ENCODE measurements around the gene C1QTNF1.

C1QTNF1 gene

DNA sequence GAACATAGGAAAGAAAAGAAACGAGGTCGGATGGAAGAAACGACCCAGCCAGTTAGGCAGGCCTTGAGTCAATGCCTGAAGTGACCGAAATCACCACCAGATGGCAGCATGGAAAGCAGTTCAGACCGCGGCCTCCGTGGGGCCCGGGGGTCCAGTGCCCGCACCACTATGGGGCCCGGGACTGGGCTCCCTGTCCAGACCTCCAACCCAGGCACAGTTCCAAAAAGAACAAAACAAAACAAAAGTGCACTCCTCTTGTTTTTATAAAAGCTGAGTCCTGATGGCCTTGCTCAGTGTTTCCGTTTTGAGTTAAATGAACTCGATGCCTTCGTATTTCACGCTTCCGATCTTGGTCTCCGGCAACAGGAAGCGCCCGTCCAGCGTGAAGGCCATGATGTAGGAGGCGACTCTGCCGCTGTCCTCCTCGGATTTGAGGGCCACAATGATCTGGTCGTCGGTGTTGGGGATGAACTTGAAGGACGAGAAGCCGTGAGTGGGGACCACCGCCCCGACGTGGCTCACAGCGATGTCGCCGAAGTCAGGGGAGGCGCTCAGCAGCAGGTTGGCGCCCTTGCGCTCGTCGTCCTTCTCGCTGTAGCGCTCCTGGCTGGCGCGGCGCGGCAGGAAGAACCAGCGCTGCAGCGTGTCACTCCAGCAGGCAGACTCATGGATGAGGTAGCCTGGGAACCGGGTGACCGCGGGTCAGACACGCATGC, 30.6 kb upstream of the C1QTNF1 start:
- no peak for DNase-seq

DNA sequence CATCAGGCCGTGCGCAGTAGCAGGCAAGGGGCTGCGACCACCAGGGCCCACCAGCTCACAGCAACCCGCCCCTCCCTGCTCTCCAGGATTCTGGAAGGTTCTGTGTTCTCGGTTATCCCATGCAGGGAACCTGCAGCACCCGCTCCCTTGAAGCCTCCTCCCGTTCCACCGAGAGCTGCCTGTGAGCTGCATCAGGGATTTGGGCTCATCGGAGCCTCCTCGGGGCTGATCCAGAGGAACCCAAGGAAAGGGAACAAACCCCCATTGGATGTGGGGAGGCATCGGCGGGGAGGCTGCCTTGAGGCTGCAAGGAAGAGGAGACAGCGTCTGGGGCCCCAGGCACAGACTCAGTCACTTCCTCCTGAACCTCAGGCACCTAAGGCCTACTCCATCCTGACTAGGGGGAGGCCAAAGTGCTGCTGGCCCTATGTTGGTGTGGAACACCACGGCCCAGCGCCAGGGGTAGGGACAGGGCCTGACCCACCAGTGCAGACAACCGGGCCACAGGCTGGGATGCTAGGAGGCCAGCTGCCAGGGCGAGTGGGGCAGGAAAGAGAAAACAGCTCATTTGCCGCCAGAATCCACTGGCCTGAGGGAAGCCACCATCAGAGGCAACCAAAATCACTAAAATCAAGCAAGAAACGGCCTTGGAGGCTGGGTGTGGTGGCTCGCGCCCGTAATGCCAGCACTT, 29.8 kb upstream of the C1QTNF1 start:
- no peak for DNase-seq

DNA sequence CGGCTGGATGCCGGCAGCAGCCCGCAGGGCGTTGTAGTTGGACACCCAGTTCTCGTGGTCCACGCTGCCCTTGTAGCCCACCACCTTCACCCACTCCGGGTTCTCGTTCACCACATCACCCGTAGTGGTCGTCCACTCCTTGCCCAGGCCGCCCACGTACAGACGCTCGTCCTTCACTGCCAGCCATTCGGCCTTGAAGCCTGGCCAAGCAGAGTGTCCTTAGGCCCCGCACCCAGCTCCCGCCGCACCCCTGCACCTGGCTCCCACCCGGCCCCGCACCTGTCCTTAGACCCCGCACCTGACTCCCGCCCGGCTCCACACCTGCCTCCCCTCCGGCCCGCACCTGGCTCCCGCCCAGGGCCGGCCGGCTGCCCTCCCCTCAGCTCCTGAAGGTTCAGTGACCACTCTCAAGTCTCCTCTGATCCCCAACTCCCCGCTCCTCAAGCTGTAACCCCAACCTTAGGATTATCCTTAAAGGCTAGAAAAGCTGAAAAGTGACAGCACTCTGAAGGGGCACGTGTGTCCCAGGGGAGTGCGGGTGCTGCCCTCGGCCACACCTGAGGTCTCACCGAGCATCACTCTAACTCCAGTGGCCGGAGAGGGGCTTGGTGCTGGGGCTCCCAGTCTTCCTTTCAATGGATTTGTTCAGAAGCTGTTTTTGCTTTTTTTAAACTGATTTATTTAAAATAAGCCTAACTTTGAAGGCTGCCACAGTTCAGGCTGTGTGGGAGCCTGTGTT, 28.8 kb upstream of the C1QTNF1 start:
- DNase-seq, result no peak

- DNase-seq, result no peak
Observed at GRCh38 chr17:78995761-78996451, 28.1 kb upstream of the C1QTNF1 start.

- DNase-seq, result no peak
Observed at GRCh38 chr17:78996781-78997201, 27.2 kb upstream of the C1QTNF1 start.

DNA sequence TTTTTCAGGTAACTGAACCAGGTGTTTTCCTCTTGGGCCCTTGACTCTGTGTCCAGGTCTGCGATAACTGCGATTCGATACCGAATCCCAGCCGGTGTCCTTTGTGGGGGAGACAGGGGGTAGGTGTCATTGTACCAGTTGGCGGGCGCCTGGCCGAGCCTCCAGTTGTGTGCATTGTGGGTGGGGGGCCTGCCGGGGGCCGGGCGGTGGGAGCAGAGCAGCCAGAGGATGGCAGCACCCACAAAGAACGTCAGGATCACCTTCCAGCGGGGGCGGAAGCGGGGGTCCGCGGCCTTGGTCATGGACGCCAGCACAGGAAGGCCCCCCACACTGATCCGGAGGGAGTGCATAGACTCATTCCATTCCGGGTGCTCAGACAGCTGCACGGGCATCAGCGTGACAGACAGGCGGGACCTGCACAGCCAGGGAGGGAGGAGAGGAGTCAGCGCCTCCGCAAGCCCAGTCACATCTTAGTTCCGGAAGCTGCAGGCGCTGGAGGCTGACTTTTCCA, 26.7 kb upstream of the C1QTNF1 start:
- no peak for DNase-seq

DNA sequence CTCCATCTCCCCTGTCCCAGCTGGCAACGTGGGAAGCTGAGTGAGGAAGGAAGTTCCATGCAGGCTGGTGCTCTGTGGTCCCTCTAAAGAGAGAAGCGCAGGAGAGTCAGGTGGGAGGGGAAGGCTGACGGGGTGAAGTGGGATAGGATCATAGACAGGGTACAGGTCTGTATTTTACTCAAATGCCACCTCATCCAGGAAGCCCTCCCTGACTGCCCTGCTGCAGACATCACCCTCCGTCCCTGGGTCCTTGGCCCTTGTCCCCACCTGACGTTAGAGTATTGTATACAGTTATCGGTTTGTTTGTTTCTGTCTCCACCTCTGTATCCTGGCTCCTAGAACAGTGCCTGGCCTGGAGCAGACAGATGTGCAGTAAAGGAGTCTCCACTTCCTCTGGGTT, 26.1 kb upstream of the C1QTNF1 start:
- DNase-seq, result no peak

DNA sequence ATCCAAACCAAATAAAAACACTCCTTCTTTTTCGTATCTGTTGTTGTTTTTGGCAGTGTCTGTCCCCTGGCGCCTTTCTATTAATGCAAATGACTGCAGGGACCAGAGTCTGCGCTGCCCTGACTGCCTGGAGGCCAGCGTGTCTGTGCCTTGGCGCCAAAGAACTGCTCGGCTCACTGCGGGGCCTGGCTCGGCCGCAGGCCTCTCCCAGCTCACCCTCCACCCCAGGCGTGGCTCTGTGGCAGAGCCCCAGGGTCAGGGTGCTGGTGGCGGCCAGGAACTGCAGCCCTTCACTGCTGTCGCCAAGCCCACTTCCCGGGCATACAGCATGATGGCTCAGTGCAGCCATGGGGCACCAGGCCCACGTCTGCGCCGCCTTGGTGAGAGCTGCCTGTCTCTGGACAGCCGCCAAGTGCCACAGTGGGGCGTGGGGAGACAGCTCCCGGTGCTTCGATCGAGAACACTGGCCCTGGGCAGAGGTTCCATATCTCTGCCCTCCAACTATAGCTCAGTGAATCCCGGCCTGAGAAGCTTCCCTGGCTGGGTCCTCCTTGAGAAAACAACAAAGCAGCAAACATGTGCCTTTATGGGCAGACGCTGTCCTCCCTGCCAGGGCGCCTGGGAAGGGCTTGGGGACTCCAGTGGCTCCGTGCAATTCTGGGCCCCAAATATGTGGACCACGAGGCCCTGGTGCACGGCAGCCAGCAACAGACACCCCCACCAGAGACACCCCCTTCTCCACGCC, 25.5 kb upstream of the C1QTNF1 start:
- peak; percentile 23 for DNase-seq

- DNase-seq, result no peak
Observed at GRCh38 chr17:78999056-78999768, 24.8 kb upstream of the C1QTNF1 start.

DNA sequence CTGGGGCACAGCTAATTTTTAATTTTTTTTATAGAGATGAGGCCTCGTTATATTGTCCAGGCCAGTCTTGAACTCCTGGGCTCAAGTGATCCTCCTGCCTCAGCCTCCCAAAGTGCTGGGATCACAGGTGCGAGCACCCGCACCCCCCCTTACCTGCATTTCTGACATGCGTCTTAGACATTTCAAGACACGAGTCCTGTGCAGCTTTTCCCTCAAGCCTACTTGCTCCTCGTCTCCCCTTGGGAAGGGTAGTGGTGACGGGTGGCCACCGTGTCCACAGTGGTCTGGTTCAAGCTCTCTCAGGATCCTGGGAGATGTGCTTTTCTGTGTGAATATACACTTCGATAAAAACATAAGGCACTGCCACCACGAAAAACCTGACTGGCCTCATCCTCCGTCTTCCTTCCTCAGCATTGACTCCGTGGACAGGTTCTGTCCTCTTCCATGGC, 24.0 kb upstream of the C1QTNF1 start:
- DNase-seq, result no peak

DNA sequence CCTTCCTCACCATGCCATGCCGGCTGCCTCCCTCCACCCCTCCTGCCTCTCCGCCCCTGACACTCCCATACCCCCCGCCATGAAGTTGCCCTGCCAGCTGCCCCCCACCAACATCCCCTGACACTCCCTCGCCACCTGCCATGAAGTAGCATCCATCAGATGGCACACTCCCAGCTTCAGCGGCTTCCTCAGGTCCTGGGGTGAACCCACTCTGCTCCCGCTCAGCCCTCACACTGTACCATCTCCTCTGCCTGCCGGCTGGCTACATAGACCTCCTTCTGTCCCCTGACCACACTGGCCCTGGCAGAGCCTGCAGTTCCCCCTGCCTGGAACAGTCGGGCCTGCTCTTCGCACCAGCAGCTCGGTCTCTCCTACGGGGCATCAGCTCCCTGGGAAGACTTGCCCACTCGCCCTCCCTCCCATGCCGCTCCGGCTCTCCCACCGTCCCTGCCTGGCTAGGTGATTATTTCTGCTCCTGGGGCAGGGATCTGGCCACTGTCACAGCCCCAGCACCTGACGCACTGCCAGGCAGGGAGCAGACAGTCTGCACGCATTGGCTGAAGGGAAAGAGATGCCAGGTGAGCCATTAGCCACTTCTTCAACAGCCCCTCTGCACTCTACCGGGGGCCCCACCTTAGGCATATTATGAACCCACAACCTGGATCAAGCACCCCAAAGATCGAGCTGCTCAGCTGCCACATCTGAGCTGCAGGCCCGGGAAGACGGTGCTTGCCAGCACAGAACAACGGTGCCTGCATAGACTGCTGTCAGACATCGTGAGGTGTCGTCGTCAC, 23.4 kb upstream of the C1QTNF1 start:
- DNase-seq, result no peak

DNA sequence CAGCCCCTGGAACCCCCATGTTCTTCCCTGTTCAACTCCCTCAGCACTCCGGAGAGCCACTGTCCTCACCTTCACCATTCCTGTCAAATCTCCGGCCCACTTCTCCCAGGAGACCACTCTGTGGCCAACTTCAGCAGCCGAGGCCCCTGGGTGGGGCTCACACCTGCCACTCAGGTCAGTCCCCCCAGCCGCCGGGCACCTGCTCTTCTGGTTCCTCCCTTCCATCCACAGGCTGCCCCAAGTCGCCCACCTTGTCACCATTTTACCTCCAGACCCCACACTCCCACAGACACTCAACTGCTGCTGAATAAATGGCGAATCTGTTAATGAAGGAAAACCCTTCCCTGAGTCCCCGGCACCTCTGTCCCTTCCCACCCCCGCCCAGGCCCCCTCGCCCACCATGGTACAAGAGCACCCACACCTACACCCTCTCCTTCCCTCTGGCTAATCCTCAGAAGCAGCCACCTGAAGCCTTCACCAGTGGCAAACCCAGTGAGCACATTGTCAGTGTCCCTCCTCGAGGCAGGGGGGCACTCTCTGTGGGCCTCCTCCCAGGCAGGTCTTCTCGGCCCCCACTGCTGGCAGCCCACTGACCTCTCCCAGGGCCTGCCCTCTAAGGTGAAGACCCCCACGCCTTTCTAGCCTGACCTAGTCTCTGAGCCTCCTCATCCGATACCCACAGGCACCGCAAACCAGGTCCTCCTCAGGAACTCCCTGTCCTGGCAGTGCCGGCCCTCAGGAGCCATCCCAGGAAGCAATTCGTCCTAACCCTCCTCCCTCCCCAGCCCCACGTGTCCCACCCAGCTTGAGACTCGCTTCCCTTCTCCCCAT, 22.6 kb upstream of the C1QTNF1 start:
- no peak for DNase-seq

- no peak for DNase-seq
Observed at GRCh38 chr17:79002291-79002690, 21.7 kb upstream of the C1QTNF1 start.

- no peak for DNase-seq
Observed at GRCh38 chr17:79002796-79003593, 21.0 kb upstream of the C1QTNF1 start.

DNA sequence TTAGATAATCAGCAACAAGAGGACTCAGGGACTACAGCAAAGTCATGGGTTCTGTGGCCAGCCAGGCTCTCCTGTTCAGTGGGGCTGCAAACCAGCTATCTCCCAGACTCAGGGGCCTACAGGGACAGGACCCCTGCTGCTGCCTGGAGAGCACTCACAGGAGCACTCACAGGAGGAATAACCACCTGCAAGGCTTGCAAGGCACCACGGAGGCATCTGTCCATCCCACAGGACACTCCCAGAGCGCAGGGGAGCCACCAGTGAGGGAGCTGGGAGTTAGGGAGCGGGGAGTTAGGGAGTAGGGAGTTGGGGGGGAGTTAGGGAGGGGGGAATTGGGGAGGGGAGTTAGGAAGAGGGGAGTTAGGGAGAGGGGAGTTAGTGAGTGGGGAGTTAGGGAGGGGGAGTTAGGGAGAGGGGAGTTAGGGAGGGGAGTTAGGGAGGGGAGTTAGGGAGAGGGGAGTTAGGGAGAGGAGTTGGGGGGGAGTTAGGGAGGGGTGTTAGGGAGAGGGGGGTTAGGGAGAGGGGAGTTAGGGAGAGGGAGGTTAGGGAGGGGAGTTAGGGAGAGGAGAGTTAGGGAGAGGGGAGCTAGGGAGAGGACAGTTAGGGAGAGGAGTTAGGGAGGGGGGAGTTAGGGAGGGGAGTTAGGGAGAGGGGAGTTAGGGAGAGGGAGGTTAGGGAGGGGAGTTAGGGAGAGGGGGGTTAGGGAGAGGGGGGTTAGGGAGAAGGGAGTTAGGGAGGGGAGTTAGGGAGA, 20.1 kb upstream of the C1QTNF1 start:
- no peak for DNase-seq

DNA sequence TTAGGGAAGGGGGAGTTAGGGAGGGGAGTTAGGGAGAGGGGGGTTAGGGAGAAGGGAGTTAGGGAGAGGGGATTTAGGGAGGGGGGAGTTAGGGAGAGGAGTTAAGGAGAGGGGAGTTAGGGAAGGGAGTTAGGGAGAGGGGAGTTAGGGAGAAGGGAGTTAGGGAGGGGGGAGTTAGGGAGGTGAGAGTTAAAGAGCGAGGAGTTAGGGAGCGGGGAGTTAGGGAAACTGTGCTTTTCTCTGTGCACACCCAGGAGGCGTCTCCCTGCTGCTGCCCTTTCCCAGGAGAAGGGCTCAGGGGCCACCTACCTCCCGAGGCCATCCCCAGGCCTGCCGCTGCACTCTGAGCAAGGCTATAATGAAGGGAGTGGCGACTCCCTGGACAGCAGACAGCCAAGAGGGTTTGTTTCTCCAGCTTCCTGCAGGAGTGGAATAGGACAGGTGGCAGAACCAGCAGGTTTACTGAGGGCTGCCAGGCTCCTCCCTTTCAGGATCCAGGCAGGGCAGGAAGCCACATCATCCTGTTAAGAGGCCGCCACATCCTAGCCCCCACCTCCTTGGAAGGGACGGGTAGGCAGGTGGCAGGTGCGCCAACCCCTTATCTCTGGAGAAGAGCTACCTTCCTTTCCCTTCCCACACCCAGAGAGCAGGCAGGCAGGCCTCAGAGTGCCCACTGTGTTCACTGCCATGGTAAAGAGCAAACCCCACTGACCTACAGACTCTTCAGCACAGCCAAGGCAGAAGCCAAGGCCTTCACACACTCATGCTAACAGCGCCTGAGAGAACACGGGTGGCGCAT, 18.7 kb upstream of the C1QTNF1 start:
- no peak for DNase-seq

DNA sequence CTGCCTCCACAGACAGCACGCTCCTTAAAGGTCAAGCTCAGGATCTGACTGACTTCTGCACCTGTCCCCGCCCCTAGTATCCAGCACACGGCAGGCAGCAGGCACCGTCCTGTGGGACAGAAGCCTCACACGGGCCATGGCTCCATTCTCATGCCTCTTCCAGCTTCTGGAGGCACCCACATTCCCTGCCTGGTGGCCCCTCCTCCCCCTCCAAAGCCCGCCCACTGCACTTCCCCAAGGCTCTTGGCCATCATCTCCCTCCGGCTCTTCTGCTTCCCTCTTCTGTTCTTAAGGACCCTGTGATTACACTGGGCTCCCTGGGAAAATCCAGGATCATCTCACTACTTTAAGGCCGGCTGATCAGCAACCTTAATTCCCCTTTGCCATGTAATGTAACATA, 17.9 kb upstream of the C1QTNF1 start:
- no peak for DNase-seq

All from NCI-H1092 (cell line).